Ishikawa (cell line): ENCODE measurements around the gene PHF2.

Source experiments
- CEBPB ChIP-seq: IDR thresholded peaks from 2 replicates; pipeline ENCODE4 v1.6.1; 2012
- CREB1 ChIP-seq: IDR thresholded peaks from 2 replicates; pipeline ENCODE4 v1.6.1; 2012; ENCODE audit warnings: low read depth
- EGR1 ChIP-seq: IDR thresholded peaks from 2 replicates; pipeline ENCODE4 v1.6.1; 2012
- EP300 ChIP-seq: IDR thresholded peaks from 2 replicates; pipeline ENCODE4 v1.6.1; 2012; ENCODE audit warnings: borderline replicate concordance
- FOXM1 ChIP-seq: IDR thresholded peaks from 2 replicates; pipeline ENCODE4 v1.6.1; 2012; ENCODE audit warnings: low read depth, borderline replicate concordance
- MAX ChIP-seq: IDR thresholded peaks from 2 replicates; pipeline ENCODE4 v1.6.1; 2012
- NFIC ChIP-seq: IDR thresholded peaks from 2 replicates; pipeline ENCODE4 v1.6.1; 2012
- RAD21 ChIP-seq: IDR thresholded peaks from 2 replicates; pipeline ENCODE4 v1.6.1; 2012; ENCODE audit warnings: low read depth
- REST ChIP-seq: IDR thresholded peaks from 2 replicates; pipeline ENCODE4 v1.6.1; 2012; ENCODE audit warnings: low read depth, mild to moderate bottlenecking
- TAF1 ChIP-seq: IDR thresholded peaks from 2 replicates; pipeline ENCODE4 v1.6.1; 2012; ENCODE audit warnings: low read depth, mild to moderate bottlenecking
- TCF12 ChIP-seq: IDR thresholded peaks from 2 replicates; pipeline ENCODE4 v1.6.1; 2012; ENCODE audit warnings: low read depth
- TEAD4 ChIP-seq: IDR thresholded peaks from 2 replicates; pipeline ENCODE4 v1.6.1; 2012
- USF1 ChIP-seq: IDR thresholded peaks from 2 replicates; pipeline ENCODE4 v1.6.1; 2012
- YY1 ChIP-seq: IDR thresholded peaks from 2 replicates; pipeline ENCODE4 v1.6.1; 2012; ENCODE audit warnings: low read depth
- ZBTB7A ChIP-seq: IDR thresholded peaks from 2 replicates; pipeline ENCODE4 v1.6.1; 2012; ENCODE audit warnings: low read depth

PHF2 gene

GRCh38 chr9:93576258-93577077 lies at the start of gene PHF2:
Gene PHF2 (plus strand): TSS chr9:93576584. CDS start chr9:93576774, 190 bp downstream.
- TF ChIP-seq CREB1 (no peak), EGR1 (no peak; the same call in 1 of the 2 replicates), YY1 (peak; percentile 85)

- no peak for TF ChIP-seq TEAD4
- no peak for TF ChIP-seq FOXM1
Measured at GRCh38 chr9:93531374-93531773, 45.0 kb upstream of the PHF2 start.

GRCh38 chr9:93532141-93532540 lies 44.2 kb upstream of the PHF2 start:
- TF ChIP-seq EP300: no peak
- TF ChIP-seq EGR1: no peak

- no peak for TF ChIP-seq USF1
- no peak for TF ChIP-seq RAD21
Measured at GRCh38 chr9:93533863-93534262, 42.5 kb upstream of the PHF2 start.

GRCh38 chr9:93536167-93536566 lies 40.2 kb upstream of the PHF2 start:
- TF ChIP-seq ZBTB7A (no peak), EGR1 (no peak), FOXM1 (no peak), NFIC (no peak), EP300 (no peak), MAX (no peak), CREB1 (no peak), TCF12 (no peak), YY1 (no peak), USF1 (no peak), CEBPB (no peak), REST (no peak), RAD21 (no peak), TEAD4 (no peak), TAF1 (no peak)

- no peak for TF ChIP-seq RAD21
- no peak for TF ChIP-seq YY1
- no peak for TF ChIP-seq CEBPB
- no peak for TF ChIP-seq EP300
- no peak for TF ChIP-seq FOXM1
- no peak for TF ChIP-seq TEAD4
- TF ChIP-seq TCF12: no peak
- no peak for TF ChIP-seq ZBTB7A
- no peak for TF ChIP-seq MAX
- TF ChIP-seq CREB1: no peak
- TF ChIP-seq NFIC: no peak
- no peak for TF ChIP-seq TAF1
- TF ChIP-seq REST: no peak
- TF ChIP-seq EGR1: no peak
- TF ChIP-seq USF1: no peak
Measured at GRCh38 chr9:93536874-93537273, 39.5 kb upstream of the PHF2 start.

GRCh38 chr9:93540305-93540704 lies 36.1 kb upstream of the PHF2 start:
- TF ChIP-seq MAX (no peak), REST (no peak)
